Uterus (tissue), 2 donors: Measurements from ENCODE around the gene EIF2A.

Source experiments
- POLR2A ChIP-seq, 2 donors: fragments of 450-650 bp; IDR thresholded peaks; one replicate each; pipeline ENCODE4 v1.6.1; 2016; ENCODE audit warnings: antibody characterized with exemption in 2 of 2, mild to moderate bottlenecking in 1 of 2, moderate library complexity in 1 of 2
- TF ChIP-seq, protein P1 (sequence below), 4 experiments: fragments of 200-600 bp in 2 of 4; fragments of 450-650 bp in 2 of 4; sonication (generic) in 2 of 4; IDR thresholded peaks; one replicate each; pipeline ENCODE4 v1.5.1; 2016 to 2019; ENCODE audit warnings: antibody characterized with exemption in 4 of 4, mild to moderate bottlenecking in 2 of 4, moderate library complexity in 1 of 4

DNA sequence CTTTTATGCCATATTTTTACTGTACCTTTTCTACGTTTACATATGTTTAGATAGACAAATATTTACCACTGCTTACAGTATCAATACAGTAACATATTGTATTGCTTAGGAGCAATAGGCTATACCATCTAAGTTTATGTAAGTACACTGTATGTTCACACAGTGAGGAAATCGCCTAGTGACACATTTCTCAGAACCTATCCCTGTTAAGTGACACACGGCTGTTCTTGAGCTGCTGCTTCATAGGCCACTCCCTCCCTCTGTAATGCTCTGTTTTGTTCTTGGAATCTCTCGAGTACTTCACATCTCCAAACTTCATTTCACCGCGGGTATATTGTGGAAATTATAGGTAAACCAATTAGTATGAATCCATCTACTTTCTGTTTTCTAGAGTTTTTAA, 43.2 kb downstream of the EIF2A start:
- TF ChIP-seq, protein P1, sequence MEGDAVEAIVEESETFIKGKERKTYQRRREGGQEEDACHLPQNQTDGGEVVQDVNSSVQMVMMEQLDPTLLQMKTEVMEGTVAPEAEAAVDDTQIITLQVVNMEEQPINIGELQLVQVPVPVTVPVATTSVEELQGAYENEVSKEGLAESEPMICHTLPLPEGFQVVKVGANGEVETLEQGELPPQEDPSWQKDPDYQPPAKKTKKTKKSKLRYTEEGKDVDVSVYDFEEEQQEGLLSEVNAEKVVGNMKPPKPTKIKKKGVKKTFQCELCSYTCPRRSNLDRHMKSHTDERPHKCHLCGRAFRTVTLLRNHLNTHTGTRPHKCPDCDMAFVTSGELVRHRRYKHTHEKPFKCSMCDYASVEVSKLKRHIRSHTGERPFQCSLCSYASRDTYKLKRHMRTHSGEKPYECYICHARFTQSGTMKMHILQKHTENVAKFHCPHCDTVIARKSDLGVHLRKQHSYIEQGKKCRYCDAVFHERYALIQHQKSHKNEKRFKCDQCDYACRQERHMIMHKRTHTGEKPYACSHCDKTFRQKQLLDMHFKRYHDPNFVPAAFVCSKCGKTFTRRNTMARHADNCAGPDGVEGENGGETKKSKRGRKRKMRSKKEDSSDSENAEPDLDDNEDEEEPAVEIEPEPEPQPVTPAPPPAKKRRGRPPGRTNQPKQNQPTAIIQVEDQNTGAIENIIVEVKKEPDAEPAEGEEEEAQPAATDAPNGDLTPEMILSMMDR (IDR thresholded peaks at IDR 0.05): no peak
- no peak for TF ChIP-seq POLR2A (IDR thresholded peaks at IDR 0.05)
